K562 (cell line): ENCODE measurements around the gene GMEB2. TPM values are rescaled to one million over a fixed set of nuclear protein-coding genes. Genes with fewer than 3 reads are reported as not detected.

ENCODE experiments used
- ATAC-seq: fragments of 200-7000 bp; cut with Tn5 transposase; 3 replicates; pipeline ENCODE4 v1.9.1; 2020; ENCODE audit warnings: moderate library complexity
- BruUV-seq: library from RNA; stranded (reverse); fragments of 400-500 nt; replicated peaks from 2 replicates; lab custom pipeline; 2021; lab: Mats Ljungman, UMichigan
- CTCF ChIA-PET: fragments of 300-600 bp; formaldehyde crosslinking; extraction: SDS; loops from one replicate; lab custom pipeline; 2021; ENCODE audit warnings: low intra/inter-chr PET ratio; lab: Yijun Ruan, JAX
- POLR2A ChIA-PET: fragments of 300-600, 350-650 bp; sonication (Branson Sonifier 250); formaldehyde crosslinking; extraction: SDS; loops from one replicate; lab custom pipeline; 2021; ENCODE audit warnings: antibody characterized with exemption, inconsistent platforms; lab: Yijun Ruan, JAX
- DNase-seq, 4 experiments: peaks; one replicate each; pipeline versions ENCODE4 v3.0.0 to v3.0.0-alpha.2; 2011 to 2018; ENCODE audit warnings: low spot score in 3 of 4, mixed read lengths in 3 of 4; ENCODE audit errors: extremely low read depth in 1 of 4
- FAIRE-seq: peaks from 2 replicates; lab custom pipeline; 2011; peaks lifted over from hg19 to GRCh38; lab: Jason Lieb, UNC
- H2AFZ ChIP-seq: 2 replicates; pipeline ENCODE4 v1.6.0; 2011; ENCODE audit warnings: low read depth, low read length, control low read depth, inconsistent platforms
- H3K27ac ChIP-seq: fragments of 200-600 bp; 3 replicates; pipeline ENCODE4 v1.8.0; 2011; ENCODE audit warnings: low read depth, mild to moderate bottlenecking, control low read depth, inconsistent platforms, low read length, moderate library complexity, mixed read lengths; ENCODE audit errors: extremely low read depth
- H3K27me3 ChIP-seq, 2 experiments: fragments of 300-600 bp in 1 of 2; 2 replicates in 1 of 2; 3 replicates in 1 of 2; pipeline versions ENCODE4 v1.6.0 to v1.8.0; 2011; ENCODE audit warnings: inconsistent platforms in 2 of 2, low read length in 2 of 2, mild to moderate bottlenecking in 1 of 2, mixed read lengths in 1 of 2, moderate library complexity in 1 of 2; ENCODE audit not compliant: control insufficient read depth in 2 of 2, insufficient read depth in 2 of 2
- H3K36me3 ChIP-seq: fragments of 300-600 bp; 3 replicates; pipeline ENCODE4 v1.8.0; 2011; ENCODE audit warnings: mild to moderate bottlenecking, low read length, inconsistent platforms; ENCODE audit not compliant: control insufficient read depth, insufficient read depth
- H3K4me1 ChIP-seq, 2 experiments: fragments of 200-600 bp in 1 of 2; replicated peaks in 1 of 2; 2 replicates in 1 of 2; 3 replicates in 1 of 2; pipeline versions ENCODE4 v1.5.1 to v1.8.0; 2011; ENCODE audit warnings: inconsistent platforms in 2 of 2, low read length in 2 of 2, mild to moderate bottlenecking in 1 of 2, mixed read lengths in 1 of 2, moderate library complexity in 1 of 2; ENCODE audit not compliant: control insufficient read depth in 2 of 2, insufficient read depth in 2 of 2
- H3K4me2 ChIP-seq: 2 replicates; pipeline ENCODE4 v1.6.1; 2011; ENCODE audit warnings: low read length, control low read depth, inconsistent platforms, mixed read lengths; ENCODE audit not compliant: insufficient read depth
- H3K4me3 ChIP-seq: fragments of 200-600 bp; sonication (generic), shearing (Covaris generic); 2 replicates; pipeline ENCODE4 v1.5.1; 2016; ENCODE audit warnings: control low read depth, inconsistent platforms
- H3K79me2 ChIP-seq: fragments of 200-600 bp; 3 replicates; pipeline ENCODE4 v1.8.0; 2011; ENCODE audit warnings: low read length, inconsistent platforms; ENCODE audit not compliant: control insufficient read depth, insufficient read depth
- H3K9ac ChIP-seq, 2 experiments: 2 replicates each; pipeline versions ENCODE4 v1.6.0 to v1.6.1; 2011; ENCODE audit warnings: low read depth in 2 of 2, low read length in 2 of 2, control low read depth in 1 of 2, inconsistent platforms in 1 of 2, mild to moderate bottlenecking in 1 of 2, mixed read lengths in 1 of 2; ENCODE audit not compliant: insufficient read depth in 1 of 2
- H3K9me1 ChIP-seq: one replicate; pipeline ENCODE4 v1.6.0; 2011; ENCODE audit warnings: inconsistent platforms, mild to moderate bottlenecking, low read length, moderate library complexity; ENCODE audit not compliant: control insufficient read depth, insufficient read depth
- H3K9me3 ChIP-seq: replicated peaks from 2 replicates; pipeline ENCODE4 v1.5.1; 2011; ENCODE audit warnings: low read depth, low read length, inconsistent platforms; ENCODE audit not compliant: control insufficient read depth, insufficient read depth
- H4K20me1 ChIP-seq: replicated peaks from 2 replicates; pipeline ENCODE4 v1.6.1; 2011; ENCODE audit warnings: low read length, inconsistent platforms, mixed read lengths; ENCODE audit not compliant: control insufficient read depth, insufficient read depth
- CSDE1 ChIP-seq, 2 experiments: fragments of 450-650 bp; IDR thresholded peaks; 2 replicates each; pipeline ENCODE4 v1.6.1; 2016; ENCODE audit warnings: mild to moderate bottlenecking in 1 of 2
- GTF2B ChIP-seq: IDR thresholded peaks from 2 replicates; pipeline ENCODE4 v1.6.1; 2011; ENCODE audit not compliant: insufficient read length; ENCODE audit errors: extremely low read depth
- HMGXB4 ChIP-seq: sonication (generic); formaldehyde crosslinking; IDR thresholded peaks from 2 replicates; pipeline ENCODE4 v1.8.1; 2023; ENCODE audit warnings: mild to moderate bottlenecking, missing genetic modification reagents
- NR1H2 ChIP-seq: sonication (generic); formaldehyde crosslinking; IDR thresholded peaks from 2 replicates; pipeline ENCODE4 v1.4.0; 2020; ENCODE audit warnings: mild to moderate bottlenecking, missing genetic modification reagents
- RBM15 ChIP-seq: fragments of 200-400 bp; formaldehyde crosslinking; IDR thresholded peaks from 2 replicates; pipeline ENCODE4 v1.6.1; 2018; ENCODE audit warnings: mild to moderate bottlenecking, low read length, moderate library complexity; ENCODE audit not compliant: insufficient read depth
- STAT6 ChIP-seq: sonication (generic); formaldehyde crosslinking; IDR thresholded peaks from 2 replicates; pipeline ENCODE4 v1.8.1; 2023; ENCODE audit warnings: mild to moderate bottlenecking, missing genetic modification reagents
- ZNF717 ChIP-seq: fragments of 250-450 bp; sonication (Bioruptor Pico); IDR thresholded peaks from 2 replicates; pipeline ENCODE4 v1.5.0; 2021
- WGBS: fragments of 100-300 bp; shearing (Covaris generic); methylation state at CpG from one replicate; pipeline ENCODE4 v1.1.6; 2016; ENCODE audit warnings: low coverage, mixed read lengths; ENCODE audit not compliant: insufficient coverage; ENCODE audit errors: missing lambda C conversion rate; 5-methylcytosine and 5-hydroxymethylcytosine counted together
- in situ Hi-C: fragments of 300-500 bp; cut with MboI; formaldehyde crosslinking; loops from 4 replicates; pipeline ENCODE4 v1.15.0; 2018; ENCODE audit warnings: inconsistent platforms, mixed read lengths
- intact Hi-C: fragments of 100-400 bp; cut with micrococcal nuclease; formaldehyde crosslinking; loops from 2 replicates; pipeline ENCODE4 v1.14.2; 2022
- polyA plus RNA-seq, 8 experiments: library from polyadenylated mRNA; depleted of rRNA in 4 of 8; stranded (reverse) in 5 of 8; unstranded in 3 of 8; fragments of >200 nt; fragmentation: Nextera tagmentation in 2 of 8; fragmentation: Illumina TruSeq in 1 of 8; extraction: Ambion mirVana in 2 of 8; extraction: Trizol in 1 of 8; gene quantifications; 2 replicates each; pipeline versions ENCODE4 v1.2.1 to v1.2.3, GENCODE V29; 2011 to 2014; ENCODE audit warnings: inconsistent platforms in 1 of 8, missing spikeins in 1 of 8
- total RNA-seq, 7 experiments: library from RNA; depleted of rRNA in 6 of 7; stranded (reverse); fragments of >200 nt in 6 of 7; fragmentation: Illumina TruSeq in 2 of 7; extraction: Trizol in 2 of 7; gene quantifications; 2 replicates each; pipeline versions ENCODE4 v1.2.1 to v1.2.3, GENCODE V29; 2011 to 2021; ENCODE audit warnings: low replicate concordance in 1 of 7

Gene GMEB2
- total and polyA plus RNA-seq, 9 of the 15 experiments (the other 6 are each of a cell fraction or from before 2014, with no cell fraction given) = 0.03 to 13.9 (median 6.3) TPM

GRCh38 chr20:63560856-63561609 lies 65.9 kb downstream of the GMEB2 start:
- Histone ChIP-seq H4K20me1 (no peaks in the 10 kb centered on the region), H3K27me3 (peaks cover 0 to 23% of the 10 kb centered on the region in 2 experiments; a peak in 2 of 5 replicates), H2AFZ (no peak overlapping the region), H3K9ac (peak overlapping the region in 1 of 2 experiments; percentile 64; a peak in 2 of 4 replicates), H3K79me2 (no peaks in the 10 kb centered on the region), H3K9me3 (no peaks in the 10 kb centered on the region), H3K4me2 (no peak overlapping the region), H3K9me1 (no peaks in the 10 kb centered on the region), H3K36me3 (no peaks in the 10 kb centered on the region), H3K27ac (no peak overlapping the region), H3K4me1 (peaks cover 0 to 84% of the 10 kb centered on the region in 2 experiments; a peak in 2 of 5 replicates), H3K4me3 (no peak overlapping the region)
- no peak for TF ChIP-seq ZNF717 (CRISPR knock-in tag)
- TF ChIP-seq RBM15 = no peak
- TF ChIP-seq STAT6 = no peak
- TF ChIP-seq GTF2B = no peak
- no peak for TF ChIP-seq CSDE1 (IDR thresholded peaks at IDR 0.05)
- no peak for TF ChIP-seq HMGXB4
- no peak for TF ChIP-seq NR1H2 (CRISPR knock-in tag)
- FAIRE-seq (no peak), ATAC-seq (no peak), DNase-seq (no peak)
- no TSS peak for BruUV-seq
- POLR2A ChIA-PET = interaction anchor here (0.6 to 0.8 kb wide), 3 partner anchors 9 to 305 kb away, joined by 3 to 5 read pairs (median 4); partner anchors contain the start of gene TPD52L2
- in situ Hi-C loops = no loop called here
- intact Hi-C loops = no loop called here
- WGBS = 81% methylated on average over 13 of the region's 26 CpGs
- CTCF ChIA-PET = no interaction called here
